Dedifferentiated amniotic fluid mesenchymal stem cell (primary cell): ENCODE measurements around the gene AREG.
"Not testable (repeated sequence)": the region's sequence is repeated elsewhere in the genome, so short reads cannot be mapped to it uniquely, and the experiment has no call there.

Source experiments
- DNase-seq: peaks from one replicate; pipeline ENCODE4 v3.0.0-alpha.2; 2016; ENCODE audit errors: extremely low spot score

Gene AREG, protein sequence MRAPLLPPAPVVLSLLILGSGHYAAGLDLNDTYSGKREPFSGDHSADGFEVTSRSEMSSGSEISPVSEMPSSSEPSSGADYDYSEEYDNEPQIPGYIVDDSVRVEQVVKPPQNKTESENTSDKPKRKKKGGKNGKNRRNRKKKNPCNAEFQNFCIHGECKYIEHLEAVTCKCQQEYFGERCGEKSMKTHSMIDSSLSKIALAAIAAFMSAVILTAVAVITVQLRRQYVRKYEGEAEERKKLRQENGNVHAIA

DNA sequence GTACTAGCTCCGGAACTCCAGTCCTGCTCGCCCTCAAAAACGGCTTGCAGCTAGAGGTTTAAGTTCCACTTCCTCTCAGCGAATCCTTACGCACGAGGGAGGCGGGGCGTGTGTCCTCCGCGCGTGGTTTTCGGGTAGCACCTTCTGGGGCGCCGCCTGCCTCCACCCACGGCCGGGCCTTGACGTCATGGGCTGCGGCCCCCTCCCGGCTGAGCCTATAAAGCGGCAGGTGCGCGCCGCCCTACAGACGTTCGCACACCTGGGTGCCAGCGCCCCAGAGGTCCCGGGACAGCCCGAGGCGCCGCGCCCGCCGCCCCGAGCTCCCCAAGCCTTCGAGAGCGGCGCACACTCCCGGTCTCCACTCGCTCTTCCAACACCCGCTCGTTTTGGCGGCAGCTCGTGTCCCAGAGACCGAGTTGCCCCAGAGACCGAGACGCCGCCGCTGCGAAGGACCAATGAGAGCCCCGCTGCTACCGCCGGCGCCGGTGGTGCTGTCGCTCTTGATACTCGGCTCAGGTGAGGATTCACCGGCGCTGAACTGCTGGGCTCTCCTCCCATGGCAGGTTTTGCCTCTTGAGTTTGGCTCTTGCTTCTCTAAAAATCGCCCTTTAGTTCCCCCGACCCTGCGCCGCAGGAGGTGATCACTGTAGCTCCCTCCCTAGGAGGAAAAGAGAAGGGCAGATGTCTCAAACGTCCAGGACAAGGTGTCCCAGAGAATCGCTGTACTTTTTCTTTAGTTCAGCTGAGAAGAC, at the start of gene AREG:
TSS of gene AREG (plus strand) at position 246 of the 752 bp plus-strand sequence. CDS start at position 456, 210 bp downstream.
- DNase-seq: peak; percentile 49

DNA sequence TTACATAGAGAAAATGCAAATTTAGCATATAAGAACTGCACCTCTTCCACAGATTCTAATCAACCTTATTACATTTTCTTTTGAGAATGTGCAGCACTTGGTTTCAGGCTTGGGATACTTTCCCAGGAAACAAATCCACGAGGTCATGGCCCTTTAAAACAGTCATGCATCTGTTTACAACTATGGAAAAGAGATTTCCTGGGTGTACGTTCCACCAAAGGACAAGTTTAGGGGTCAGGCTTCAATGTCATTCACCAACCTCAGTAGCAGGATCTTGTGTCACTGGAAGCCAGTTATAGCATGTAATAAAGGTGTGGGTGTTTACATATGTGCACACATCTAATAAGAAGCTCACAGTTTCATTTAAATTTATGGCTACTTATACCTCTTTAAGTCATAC, 49.3 kb upstream of the AREG start:
- DNase-seq: no peak

DNA sequence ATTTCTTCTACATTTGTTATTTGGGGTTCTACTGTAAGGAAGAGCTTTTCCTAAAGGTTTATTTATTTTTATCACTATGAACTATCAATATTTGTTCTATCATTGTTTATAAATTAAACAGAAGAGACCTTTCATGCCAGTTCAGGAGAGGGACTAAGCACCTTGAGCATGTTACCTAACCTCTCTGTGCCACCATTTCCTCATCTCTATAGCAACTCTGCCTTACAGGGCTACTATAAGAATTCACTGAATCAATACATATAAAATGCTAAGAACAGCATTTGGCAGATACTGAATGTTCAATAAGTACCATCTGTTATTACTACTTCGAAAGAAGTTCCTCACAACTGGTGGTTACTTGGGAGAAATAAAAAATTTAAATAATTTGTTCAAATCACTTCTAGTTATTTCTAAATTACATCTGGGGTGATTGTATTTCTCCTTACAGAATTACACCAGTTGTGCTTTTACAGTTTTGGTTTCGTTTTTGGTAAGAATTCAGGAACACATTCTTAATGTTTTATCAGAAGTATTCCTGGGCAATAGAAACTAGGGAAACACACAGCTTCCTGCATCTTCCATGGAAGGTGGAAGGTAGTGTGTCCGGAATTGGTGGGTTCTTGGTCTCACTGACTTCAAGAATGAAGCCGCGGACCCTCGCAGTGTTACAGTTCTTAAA, 47.0 kb upstream of the AREG start:
- no peak for DNase-seq

DNA sequence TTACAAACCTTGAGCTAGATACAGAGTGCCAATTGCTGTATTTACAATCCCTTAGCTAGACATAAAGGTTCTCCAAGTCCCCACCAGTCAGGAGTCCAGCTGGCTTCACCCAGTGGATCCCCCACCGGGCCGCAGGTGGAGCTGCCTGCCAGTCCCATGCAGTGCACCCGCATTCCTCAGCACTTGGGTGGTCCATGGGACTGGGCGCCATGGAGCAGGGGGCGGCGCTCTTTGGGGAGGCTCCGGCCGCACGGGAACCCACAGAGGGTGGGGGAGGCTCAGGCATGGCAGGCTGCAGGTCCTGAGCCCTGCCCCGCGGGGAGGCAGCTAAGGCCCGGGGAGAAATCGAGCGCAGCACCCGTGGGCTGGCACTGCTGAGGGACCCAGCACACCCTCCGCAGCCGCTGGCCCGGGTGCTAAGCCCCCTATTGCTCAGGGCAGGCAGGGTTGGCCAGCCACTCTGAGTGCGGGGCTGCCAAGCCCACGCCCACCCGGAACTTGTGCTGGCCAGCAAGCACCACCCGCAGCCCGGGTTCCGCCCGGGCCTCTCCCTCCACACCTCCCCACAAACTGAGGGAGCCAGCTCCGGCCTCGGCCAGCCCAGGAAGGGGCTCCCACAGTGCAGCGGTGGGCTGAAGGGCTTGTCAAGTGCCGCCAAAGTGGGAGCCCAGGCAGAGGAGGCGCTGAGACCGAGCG, 45.9 kb upstream of the AREG start:
- DNase-seq: not testable (repeated sequence)

DNA sequence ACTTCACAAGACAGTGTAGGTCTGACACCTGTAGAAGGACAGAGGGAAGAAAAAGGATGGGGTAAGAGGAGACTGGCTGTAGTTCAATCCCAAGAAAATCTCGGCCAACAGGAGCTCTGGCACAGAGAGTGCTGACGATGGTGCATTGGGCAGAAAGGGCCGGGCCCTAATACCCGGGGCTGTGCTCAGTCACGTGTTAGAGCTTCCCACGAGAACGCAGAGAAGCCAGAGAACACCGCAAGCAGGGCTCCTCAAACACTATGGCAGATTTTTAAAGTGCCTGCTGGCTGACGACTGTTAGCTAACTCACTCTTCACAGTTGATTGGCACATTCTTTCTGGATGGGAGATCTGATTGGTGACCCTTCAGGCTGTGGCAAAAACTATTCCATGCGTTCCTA, 44.5 kb upstream of the AREG start:
- DNase-seq: no peak

DNA sequence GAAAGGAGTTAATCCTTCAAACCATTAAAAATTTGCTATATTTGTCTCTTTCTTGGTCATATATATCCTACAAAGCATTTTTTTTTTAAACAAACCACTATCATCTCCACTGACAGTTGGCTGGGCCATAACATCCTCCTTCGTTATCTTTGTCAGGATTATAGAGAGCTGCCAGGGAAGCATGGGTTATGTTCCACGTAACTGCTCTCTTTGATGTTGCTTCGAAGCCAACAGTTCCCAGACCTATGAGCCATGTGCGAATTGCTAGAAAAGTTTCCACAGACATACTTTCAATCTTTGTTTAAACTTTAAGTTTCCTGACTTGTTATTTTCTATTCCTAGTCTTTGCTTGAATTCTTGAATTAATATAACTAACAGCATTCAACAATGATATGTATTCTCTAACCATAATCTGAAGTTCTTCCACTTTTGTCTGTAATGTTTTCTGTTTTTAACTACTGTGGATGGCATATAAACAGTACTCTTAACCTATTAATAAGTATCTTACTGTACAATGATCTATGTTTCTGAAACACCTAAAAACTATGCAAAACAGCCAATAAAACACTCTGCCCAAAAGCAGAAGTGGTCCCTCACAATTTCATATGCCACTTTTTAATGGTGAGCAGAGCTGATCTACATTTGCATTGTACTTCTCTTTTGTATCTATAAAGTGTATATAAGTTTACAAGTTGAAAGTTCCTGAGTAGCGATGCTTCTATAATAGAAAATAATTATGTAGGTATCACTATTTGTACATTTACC, 42.1 kb upstream of the AREG start:
- no peak for DNase-seq

DNA sequence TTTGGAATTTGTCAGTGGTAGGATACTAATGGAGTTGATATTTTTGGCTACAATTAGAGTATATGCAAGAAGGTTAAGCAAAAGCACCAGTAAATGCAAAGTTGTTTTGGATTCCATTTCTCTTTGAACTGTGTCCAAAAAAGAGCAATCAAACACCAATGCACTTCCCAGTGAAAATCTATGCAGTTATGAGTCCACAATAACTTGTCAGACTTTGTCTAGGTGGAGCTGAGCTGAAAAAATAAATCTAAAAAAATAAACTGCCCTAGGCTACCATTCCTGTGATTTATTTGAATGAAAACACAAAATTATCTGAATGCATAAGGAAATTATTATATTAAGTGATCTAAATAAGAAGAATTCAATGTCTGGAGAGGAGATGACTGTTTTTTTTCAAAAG, 37.0 kb upstream of the AREG start:
- no peak for DNase-seq

DNA sequence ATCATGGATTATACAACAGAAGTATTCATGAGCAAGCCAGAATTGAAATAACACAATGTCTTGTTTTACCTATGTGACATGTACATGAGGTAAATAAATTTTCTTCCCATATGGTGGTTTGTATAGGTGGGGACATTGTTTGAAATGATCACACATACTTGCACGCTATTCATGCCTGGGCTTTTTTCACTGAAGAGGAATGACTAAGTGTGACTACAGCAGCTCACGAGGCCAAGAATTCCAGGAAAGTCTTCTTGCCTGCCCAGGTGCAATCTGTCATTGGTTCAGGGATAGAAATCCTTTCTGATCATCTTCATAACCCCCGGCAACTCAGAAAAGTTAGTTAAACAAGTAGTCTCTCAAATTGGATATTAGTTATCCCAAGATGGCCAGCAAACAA, 36.3 kb upstream of the AREG start:
- DNase-seq: no peak

DNA sequence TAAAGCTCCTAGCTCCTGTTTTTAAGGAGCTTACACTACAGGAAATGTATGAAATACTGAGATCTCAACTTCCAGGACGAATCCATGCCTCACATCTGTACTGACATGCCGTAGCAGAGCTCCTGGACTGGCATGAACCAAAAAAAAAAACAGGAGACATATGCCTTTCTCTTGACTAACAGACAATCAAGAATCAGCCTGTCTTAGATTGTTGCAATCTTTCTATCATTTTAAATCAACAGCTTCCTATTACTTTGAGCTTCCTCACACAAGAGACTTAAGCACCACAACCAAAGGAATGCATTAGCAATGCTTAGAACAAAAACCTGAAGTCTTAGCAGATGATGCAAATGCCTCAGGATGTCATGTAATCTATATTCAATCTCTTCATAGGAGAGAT, 34.7 kb upstream of the AREG start:
- peak; percentile 42 for DNase-seq

DNA sequence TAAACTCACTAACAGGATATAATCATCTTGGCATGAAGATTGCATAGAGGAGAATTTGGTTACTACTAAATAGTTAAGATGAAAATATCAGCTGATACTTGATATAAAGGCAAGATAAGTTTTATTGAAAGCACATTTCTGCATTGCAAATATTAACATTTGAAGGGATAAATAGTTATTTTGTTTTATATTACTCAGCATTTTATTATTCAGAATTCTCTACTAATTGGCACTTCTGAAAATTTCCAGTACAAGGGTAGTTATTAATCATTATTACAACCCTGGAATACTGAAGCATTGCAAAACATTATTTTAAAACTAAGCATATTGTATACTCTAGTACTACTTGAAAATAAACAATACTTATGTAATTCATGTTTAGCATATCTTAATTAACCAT, 32.7 kb upstream of the AREG start:
- no peak for DNase-seq

DNA sequence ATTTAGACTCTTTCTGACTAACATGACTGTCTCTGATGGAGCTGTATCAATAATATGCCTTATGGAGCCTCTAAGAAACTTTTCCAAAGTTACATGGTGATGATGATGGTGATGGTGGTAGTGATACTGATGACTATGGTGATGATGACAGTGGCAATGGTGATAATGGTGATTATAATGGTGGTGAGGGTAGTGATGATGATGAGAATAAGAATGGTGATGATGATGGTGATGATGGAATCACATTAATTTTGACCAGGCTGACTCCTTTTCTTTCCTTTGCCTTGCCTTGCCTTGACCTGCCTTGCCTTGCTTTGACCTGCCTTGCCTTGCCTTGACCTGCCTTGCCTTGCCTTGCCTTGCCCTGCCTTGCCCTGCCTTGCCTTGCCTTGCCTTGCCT, 31.7 kb upstream of the AREG start:
- no peak for DNase-seq

DNA sequence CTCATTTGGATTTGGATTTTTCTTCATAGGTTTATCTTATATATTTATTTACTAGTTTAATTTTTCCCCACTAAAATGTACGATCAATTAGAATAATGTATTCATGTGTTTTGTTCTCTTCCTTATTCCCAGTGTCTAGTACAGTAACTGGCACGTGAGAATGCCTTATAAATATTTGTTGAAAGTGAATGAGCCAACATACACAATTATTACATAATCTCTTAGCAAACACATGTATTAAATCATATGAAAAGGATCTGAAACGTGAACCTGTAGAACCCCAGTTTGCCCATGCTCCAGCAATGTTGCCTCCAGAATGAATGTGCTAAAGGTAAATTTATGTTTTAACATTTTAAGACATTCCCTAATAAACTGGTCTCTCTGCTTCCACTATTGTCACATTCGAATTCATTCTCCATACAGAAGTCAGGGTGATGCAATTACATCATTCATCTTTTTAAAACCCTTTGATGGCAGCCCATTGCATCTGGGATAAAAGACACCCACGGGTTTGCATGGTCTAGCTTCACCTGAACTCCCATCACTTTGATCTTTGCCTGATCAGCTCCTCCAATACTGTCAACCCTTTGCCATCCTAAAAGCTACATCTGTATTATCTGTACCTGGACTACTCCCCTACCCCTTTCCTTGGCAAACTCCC, 30.7 kb upstream of the AREG start:
- no peak for DNase-seq

DNA sequence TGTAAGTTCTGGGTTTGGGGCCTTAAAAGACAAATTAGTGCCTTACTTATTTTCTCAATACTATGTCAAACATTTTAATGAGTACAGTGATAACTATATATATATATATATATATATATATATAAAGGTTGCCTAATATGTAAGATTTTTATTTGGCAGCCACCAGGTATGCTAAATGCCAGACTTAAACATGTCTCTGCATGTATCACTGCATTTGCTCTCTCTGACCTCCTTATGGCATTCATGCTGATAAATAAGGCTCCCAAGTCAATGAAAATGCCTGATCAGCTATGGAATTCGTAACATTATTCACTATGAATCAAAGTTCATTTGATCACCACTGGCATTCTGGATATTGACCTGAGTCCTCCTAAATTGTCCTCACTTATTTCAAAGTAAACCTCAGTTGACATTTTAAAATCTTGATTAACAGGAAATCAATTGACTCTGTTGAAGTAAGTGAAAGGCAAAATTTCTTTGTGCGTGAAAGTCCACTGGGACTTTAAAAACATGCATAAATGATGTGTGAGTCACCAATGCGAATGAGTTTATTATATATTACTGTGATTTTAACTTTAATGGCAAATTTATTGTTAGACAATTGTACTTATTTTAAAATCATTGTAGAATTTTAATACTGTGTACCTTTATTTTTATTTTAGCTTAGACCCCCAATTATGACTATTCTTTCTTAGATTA, 29.2 kb upstream of the AREG start:
- DNase-seq: no peak

DNA sequence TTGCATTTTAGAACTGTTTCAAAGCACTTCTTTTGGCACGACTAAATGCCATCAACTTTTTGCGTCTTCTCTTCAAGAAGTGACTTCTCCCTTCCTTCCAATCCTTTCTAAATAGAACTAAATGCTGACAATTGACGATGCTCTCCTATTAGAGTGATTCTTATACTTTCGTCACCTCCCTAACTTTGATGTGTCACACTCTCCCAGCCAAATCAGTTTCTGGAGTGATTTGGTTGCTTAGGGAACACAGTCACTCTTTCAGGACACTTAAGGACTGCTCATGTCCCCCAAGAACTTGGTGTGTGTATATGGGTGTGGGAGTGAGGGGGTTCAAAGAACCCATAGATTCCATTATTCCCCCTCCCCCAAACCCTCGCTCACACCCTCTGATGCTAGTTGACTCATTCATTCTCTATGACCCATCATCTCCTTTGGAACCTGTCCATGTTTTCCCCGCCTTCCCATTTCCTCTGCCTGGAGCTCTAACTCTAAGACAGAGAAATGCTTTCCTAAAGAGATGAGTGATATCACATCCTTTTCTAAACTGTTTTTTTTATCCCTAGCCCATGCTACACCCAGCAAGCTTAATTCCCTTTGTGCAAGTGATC, 26.8 kb upstream of the AREG start:
- peak; percentile 51 for DNase-seq

DNA sequence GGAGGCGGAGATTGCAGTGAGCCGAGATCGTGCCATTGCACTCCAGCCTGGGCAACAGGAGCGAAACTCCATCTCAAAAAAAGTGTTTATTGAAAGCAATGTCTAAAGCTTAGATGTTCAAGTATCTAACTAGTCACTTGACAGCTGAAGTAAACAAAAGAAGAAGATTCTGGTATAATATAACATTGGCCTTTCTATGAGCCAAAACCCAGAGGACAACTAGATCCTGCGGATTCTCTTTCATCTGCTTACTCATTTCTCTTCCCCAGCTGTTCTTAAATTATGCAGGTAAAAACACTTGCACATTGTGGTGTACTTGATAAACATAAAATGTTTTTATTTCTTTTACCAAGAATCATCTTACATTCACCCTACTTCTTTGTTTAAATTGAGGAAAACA, 24.1 kb upstream of the AREG start:
- no peak for DNase-seq

DNA sequence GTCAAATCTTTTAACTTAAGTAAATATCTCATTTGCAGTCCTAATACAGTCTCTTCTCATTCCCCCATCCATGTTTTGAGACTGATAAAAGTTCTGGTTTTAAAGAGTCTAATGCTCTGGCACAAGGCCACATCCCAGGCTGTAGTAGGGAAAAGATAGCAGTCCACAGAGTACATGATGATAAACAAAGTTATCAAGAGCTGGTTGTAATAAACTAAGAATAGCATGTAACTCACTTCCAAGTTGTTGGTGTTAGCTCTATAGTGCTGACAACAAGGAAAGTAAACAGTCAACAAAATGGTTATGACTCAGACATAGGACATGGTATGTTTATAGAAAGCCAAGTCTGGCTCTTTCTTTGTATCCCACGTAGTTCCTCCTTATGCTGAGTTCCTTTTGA, 21.8 kb upstream of the AREG start:
- peak; percentile 29 for DNase-seq

DNA sequence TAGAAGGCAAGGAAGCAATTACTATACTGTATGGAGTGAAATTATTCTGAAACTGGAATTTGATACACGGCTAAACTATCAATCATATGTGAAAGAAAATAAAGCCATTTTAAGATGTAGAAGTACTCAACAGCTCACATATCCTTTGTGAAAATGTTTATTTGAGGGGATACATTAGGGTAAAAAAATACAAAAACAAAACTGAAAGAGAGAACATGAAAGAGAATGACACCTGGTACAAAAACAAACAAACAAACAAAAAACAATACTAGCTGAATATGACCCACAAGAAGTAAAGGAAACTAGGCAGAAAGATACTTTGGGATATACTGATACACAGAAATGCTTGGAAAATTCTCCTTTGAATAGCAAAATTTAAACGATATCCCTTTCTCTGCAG, 20.8 kb upstream of the AREG start:
- DNase-seq: no peak

DNA sequence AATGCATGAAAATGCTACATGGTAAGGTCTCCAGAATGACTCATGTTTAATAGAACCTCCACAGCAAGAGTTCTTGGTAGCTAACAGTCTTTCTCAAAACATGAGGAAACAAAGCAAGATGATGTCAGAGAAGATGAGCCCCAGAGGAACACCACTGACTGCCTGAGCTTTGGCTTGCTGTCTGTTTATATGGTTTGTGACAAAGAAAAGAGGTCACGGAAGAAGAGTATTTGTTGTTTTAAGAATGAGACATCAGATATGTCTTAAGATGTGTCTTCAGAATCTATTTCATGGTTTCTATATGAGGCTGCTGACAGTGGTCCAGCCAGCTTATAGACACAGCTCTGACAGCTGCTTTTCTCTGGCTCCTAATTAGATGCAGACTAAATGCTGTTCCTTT, 18.8 kb upstream of the AREG start:
- no peak for DNase-seq

DNA sequence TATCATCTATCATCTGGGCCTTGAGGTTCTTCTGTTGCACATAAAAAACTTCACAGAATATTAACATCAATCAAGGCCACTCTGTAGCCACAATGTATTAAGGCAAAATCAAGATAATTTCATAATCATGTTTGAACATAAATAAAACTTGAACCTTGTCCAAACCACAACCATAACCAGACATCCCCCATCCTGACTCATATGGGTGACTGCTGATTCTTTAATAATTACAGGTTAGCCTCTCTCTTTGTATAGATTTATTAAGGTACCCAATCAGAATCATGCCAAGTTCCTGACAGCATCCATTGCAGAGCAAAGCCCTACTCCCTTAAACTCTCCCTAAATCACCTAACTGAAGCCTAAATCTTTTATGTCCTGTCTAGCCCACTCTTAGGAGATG, 16.7 kb upstream of the AREG start:
- no peak for DNase-seq
